Measurements from ENCODE around the gene HACE1.
A peak's percentile ranks its signal among the peaks of the same experiment; 100 is the strongest.

The HACE1 gene

DNA sequence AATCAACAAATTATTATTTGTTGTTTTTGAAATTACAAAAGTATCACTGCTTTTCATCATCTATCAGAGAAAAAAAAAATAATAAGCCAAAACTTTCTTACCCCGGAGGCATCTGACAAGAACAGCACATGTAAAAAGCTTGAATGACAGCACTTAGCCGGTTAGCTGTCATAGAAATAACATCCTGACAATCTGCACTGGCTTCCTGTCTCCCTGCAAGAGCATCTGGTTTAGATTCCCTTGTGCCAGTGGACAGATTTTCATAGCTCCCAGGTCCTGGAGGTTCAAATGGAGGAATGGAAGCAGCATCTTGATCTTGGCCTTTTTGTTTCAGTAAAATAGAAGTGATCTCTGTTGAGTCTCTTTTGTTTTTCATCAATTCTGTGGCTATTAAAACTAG, 74.8 kb downstream of the HACE1 start:
- Histone ChIP-seq H3K4me1 (ENCODE audit: control insufficient read depth, low read depth, low read length) (no peaks in the 10 kb centered on the region), H3K36me3 (ENCODE audit: control insufficient read depth, insufficient read depth, low read length) (no peaks in the 10 kb centered on the region), H3K56ac (ENCODE audit: low read length) (no peak overlapping the region), H3K79me2 (ENCODE audit: control insufficient read depth, insufficient read depth, low read length) (no peaks in the 10 kb centered on the region), H3K4me2 (ENCODE audit: low read length) (no peak overlapping the region), H2BK120ac (ENCODE audit: low read depth, low read length) (no peak overlapping the region), H4K8ac (ENCODE audit: low read depth, low read length) (no peak overlapping the region), H2AK5ac (ENCODE audit: low read length) (no peak overlapping the region), H3K18ac (ENCODE audit: low read length) (no peak overlapping the region), H3K4ac (ENCODE audit: low read depth, low read length) (no peak overlapping the region), H4K5ac (ENCODE audit: low read length) (no peak overlapping the region), H3K4me3 (ENCODE audit: low read length) (no peak overlapping the region), H2BK15ac (replicated peaks; ENCODE audit: low read depth) (no peak overlapping the region), H3K27ac (ENCODE audit: low read depth, low read length) (no peak overlapping the region), H2BK5ac (ENCODE audit: low read length) (no peak overlapping the region), H3K23ac (ENCODE audit: low read length) (no peak overlapping the region), H3K79me1 (ENCODE audit: low read length) (no peaks in the 10 kb centered on the region), H3K9ac (ENCODE audit: low read length) (no peak overlapping the region), H3K27me3 (ENCODE audit: insufficient read depth, low read length, poor library complexity) (no peaks in the 10 kb centered on the region)
- no peak for DNase-seq
- no CpG with 5 or more reads among the region's 2 CpGs for WGBS (ENCODE audit: extremely low coverage, insufficient coverage, low lambda C conversion rate)

- H3K4me2 ChIP-seq (ENCODE audit: low read length), result no peak overlapping the region
- H4K8ac ChIP-seq (ENCODE audit: low read depth, low read length), result no peak overlapping the region
- H3K4me1 ChIP-seq (ENCODE audit: control insufficient read depth, low read depth, low read length), result no peaks in the 10 kb centered on the region
- no peak overlapping the region for H3K23ac ChIP-seq (ENCODE audit: low read length)
- no peak overlapping the region for H3K56ac ChIP-seq (ENCODE audit: low read length)
- H3K9ac ChIP-seq (ENCODE audit: low read length), result no peak overlapping the region
- WGBS (ENCODE audit: extremely low coverage, insufficient coverage, low lambda C conversion rate), result no CpG with 5 or more reads among the region's 2 CpGs
- H3K27ac ChIP-seq (ENCODE audit: low read depth, low read length), result no peak overlapping the region
- H3K79me2 ChIP-seq (ENCODE audit: control insufficient read depth, insufficient read depth, low read length), result no peaks in the 10 kb centered on the region
- peak; percentile 36 for DNase-seq
- no peak overlapping the region for H2BK120ac ChIP-seq (ENCODE audit: low read depth, low read length)
- H2BK5ac ChIP-seq (ENCODE audit: low read length), result no peak overlapping the region
- H3K4me3 ChIP-seq (ENCODE audit: low read length), result no peak overlapping the region
- H3K18ac ChIP-seq (ENCODE audit: low read length), result no peak overlapping the region
- no peak overlapping the region for H2BK15ac ChIP-seq (replicated peaks; ENCODE audit: low read depth)
- no peaks in the 10 kb centered on the region for H3K27me3 ChIP-seq (ENCODE audit: insufficient read depth, low read length, poor library complexity)
- no peak overlapping the region for H4K5ac ChIP-seq (ENCODE audit: low read length)
- no peaks in the 10 kb centered on the region for H3K36me3 ChIP-seq (ENCODE audit: control insufficient read depth, insufficient read depth, low read length)
- no peak overlapping the region for H2AK5ac ChIP-seq (ENCODE audit: low read length)
- no peaks in the 10 kb centered on the region for H3K79me1 ChIP-seq (ENCODE audit: low read length)
- no peak overlapping the region for H3K4ac ChIP-seq (ENCODE audit: low read depth, low read length)
Observed at GRCh38 chr6:104771258-104771832, 88.4 kb downstream of the HACE1 start.

DNA sequence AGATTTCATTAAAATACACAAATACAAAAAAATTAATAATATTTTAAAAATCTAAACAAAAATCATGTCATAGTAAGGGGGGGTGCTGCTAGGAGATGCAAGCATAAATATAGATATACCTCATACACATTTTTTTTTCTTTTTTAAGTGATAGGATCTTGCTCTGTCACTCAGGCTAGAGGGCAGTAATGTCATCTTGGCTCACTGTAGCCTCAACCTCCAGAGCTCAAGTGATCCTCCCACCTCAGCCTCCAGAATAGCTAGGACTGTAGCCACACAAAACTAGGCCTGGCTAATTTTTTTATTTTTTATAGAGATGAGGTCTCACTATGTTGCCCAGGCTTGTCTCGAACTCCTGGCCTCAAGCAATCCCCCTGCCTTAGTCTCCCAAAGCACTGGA, 90.8 kb downstream of the HACE1 start:
- H4K5ac ChIP-seq (ENCODE audit: low read length), result no peak overlapping the region
- no CpG with 5 or more reads among the region's 1 CpG for WGBS (ENCODE audit: extremely low coverage, insufficient coverage, low lambda C conversion rate)
- DNase-seq, result no peak
- H3K4me2 ChIP-seq (ENCODE audit: low read length), result no peak overlapping the region
- H3K4ac ChIP-seq (ENCODE audit: low read depth, low read length), result no peak overlapping the region
- no peaks in the 10 kb centered on the region for H3K27me3 ChIP-seq (ENCODE audit: insufficient read depth, low read length, poor library complexity)
- H2BK15ac ChIP-seq (replicated peaks; ENCODE audit: low read depth), result no peak overlapping the region
- no peak overlapping the region for H3K27ac ChIP-seq (ENCODE audit: low read depth, low read length)
- no peak overlapping the region for H3K23ac ChIP-seq (ENCODE audit: low read length)
- no peak overlapping the region for H4K8ac ChIP-seq (ENCODE audit: low read depth, low read length)
- no peaks in the 10 kb centered on the region for H3K79me2 ChIP-seq (ENCODE audit: control insufficient read depth, insufficient read depth, low read length)
- no peak overlapping the region for H2BK120ac ChIP-seq (ENCODE audit: low read depth, low read length)
- no peak overlapping the region for H3K9ac ChIP-seq (ENCODE audit: low read length)
- H3K18ac ChIP-seq (ENCODE audit: low read length), result no peak overlapping the region
- no peak overlapping the region for H2AK5ac ChIP-seq (ENCODE audit: low read length)
- H3K36me3 ChIP-seq (ENCODE audit: control insufficient read depth, insufficient read depth, low read length), result no peaks in the 10 kb centered on the region
- no peaks in the 10 kb centered on the region for H3K79me1 ChIP-seq (ENCODE audit: low read length)
- no peak overlapping the region for H2BK5ac ChIP-seq (ENCODE audit: low read length)
- no peak overlapping the region for H3K56ac ChIP-seq (ENCODE audit: low read length)
- H3K4me1 ChIP-seq (ENCODE audit: control insufficient read depth, low read depth, low read length), result no peaks in the 10 kb centered on the region
- H3K4me3 ChIP-seq (ENCODE audit: low read length), result no peak overlapping the region

DNA sequence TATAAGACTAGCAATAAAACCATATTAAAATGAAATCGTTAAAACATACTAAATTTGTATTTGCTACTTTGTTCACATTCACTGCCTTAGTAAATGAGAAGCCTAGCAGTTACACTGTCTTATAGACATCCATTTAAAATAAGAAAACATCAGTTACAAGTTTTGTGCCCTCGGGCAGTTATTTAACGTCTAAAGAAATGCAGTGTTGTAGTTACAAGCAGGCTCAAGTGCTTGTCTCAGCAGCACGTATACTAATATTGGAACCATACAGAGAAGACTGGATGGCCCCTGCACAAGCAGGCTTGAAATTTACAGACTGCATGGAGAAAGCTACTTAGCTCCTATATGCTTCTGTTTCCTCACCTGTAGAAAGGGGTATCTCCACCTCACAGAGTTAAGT, 93.1 kb downstream of the HACE1 start:
- Histone ChIP-seq H2AK5ac (ENCODE audit: low read length) (no peak overlapping the region), H2BK5ac (ENCODE audit: low read length) (no peak overlapping the region), H2BK120ac (ENCODE audit: low read depth, low read length) (no peak overlapping the region), H3K27ac (ENCODE audit: low read depth, low read length) (no peak overlapping the region), H3K4me2 (ENCODE audit: low read length) (no peak overlapping the region), H3K18ac (ENCODE audit: low read length) (no peak overlapping the region), H3K4ac (ENCODE audit: low read depth, low read length) (no peak overlapping the region), H3K36me3 (ENCODE audit: control insufficient read depth, insufficient read depth, low read length) (no peaks in the 10 kb centered on the region), H3K9ac (ENCODE audit: low read length) (no peak overlapping the region), H3K79me2 (ENCODE audit: control insufficient read depth, insufficient read depth, low read length) (no peaks in the 10 kb centered on the region), H2BK15ac (replicated peaks; ENCODE audit: low read depth) (no peak overlapping the region), H3K27me3 (ENCODE audit: insufficient read depth, low read length, poor library complexity) (no peaks in the 10 kb centered on the region), H3K23ac (ENCODE audit: low read length) (no peak overlapping the region), H3K56ac (ENCODE audit: low read length) (no peak overlapping the region), H4K8ac (ENCODE audit: low read depth, low read length) (no peak overlapping the region), H3K79me1 (ENCODE audit: low read length) (no peaks in the 10 kb centered on the region), H4K5ac (ENCODE audit: low read length) (no peak overlapping the region), H3K4me3 (ENCODE audit: low read length) (no peak overlapping the region), H3K4me1 (ENCODE audit: control insufficient read depth, low read depth, low read length) (no peaks in the 10 kb centered on the region)
- no CpG with 5 or more reads among the region's 4 CpGs for WGBS (ENCODE audit: extremely low coverage, insufficient coverage, low lambda C conversion rate)
- no peak for DNase-seq

DNA sequence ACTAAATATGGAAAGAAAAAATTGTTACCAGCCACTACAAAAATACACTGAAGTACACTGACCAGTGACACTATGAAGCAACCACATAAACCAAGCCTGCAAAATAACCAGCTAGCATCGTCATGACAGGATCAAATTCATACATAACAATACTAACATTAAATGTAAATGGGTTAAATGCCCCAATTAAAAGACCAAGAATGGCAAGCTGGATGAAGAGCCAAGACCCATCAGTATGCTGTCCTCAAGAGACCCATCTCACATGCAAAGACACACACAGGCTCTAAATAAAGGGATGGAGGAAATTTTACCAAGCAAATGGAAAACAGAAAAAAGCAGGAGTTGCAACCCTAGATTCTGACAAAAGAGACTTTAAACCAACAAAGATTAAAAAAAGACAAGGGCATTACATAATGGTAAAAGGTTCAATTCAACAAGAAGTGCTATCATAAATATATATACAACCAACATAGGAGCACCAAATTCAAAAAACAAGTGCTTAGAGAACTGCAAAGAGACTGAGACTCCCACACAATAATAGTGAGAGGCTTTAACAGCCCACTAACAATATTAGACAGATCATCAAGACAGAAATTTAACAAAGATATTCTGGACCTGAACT, 104.8 kb downstream of the HACE1 start:
- Histone ChIP-seq H3K4me3 (ENCODE audit: low read length) (no peak overlapping the region), H2BK15ac (replicated peaks; ENCODE audit: low read depth) (no peak overlapping the region), H3K36me3 (ENCODE audit: control insufficient read depth, insufficient read depth, low read length) (no peaks in the 10 kb centered on the region), H2BK5ac (ENCODE audit: low read length) (no peak overlapping the region), H4K5ac (ENCODE audit: low read length) (no peak overlapping the region), H3K27ac (ENCODE audit: low read depth, low read length) (no peak overlapping the region), H3K18ac (ENCODE audit: low read length) (no peak overlapping the region), H3K4me1 (ENCODE audit: control insufficient read depth, low read depth, low read length) (no peaks in the 10 kb centered on the region), H4K8ac (ENCODE audit: low read depth, low read length) (no peak overlapping the region), H3K27me3 (ENCODE audit: insufficient read depth, low read length, poor library complexity) (no peaks in the 10 kb centered on the region), H3K4ac (ENCODE audit: low read depth, low read length) (no peak overlapping the region), H2AK5ac (ENCODE audit: low read length) (no peak overlapping the region), H3K9ac (ENCODE audit: low read length) (no peak overlapping the region), H3K4me2 (ENCODE audit: low read length) (no peak overlapping the region), H2BK120ac (ENCODE audit: low read depth, low read length) (no peak overlapping the region), H3K56ac (ENCODE audit: low read length) (no peak overlapping the region), H3K79me1 (ENCODE audit: low read length) (no peaks in the 10 kb centered on the region), H3K23ac (ENCODE audit: low read length) (no peak overlapping the region), H3K79me2 (ENCODE audit: control insufficient read depth, insufficient read depth, low read length) (no peaks in the 10 kb centered on the region)
- no peak for DNase-seq
- no CpG with 5 or more reads among the region's 1 CpG for WGBS (ENCODE audit: extremely low coverage, insufficient coverage, low lambda C conversion rate)

GRCh38 chr6:104753251-104753650, 106.5 kb downstream of the HACE1 start:
- Histone ChIP-seq H2BK5ac (ENCODE audit: low read length) (no peak overlapping the region), H3K18ac (ENCODE audit: low read length) (no peak overlapping the region), H3K79me2 (ENCODE audit: control insufficient read depth, insufficient read depth, low read length) (no peaks in the 10 kb centered on the region), H3K4me3 (ENCODE audit: low read length) (no peak overlapping the region), H3K27ac (ENCODE audit: low read depth, low read length) (no peak overlapping the region), H4K8ac (ENCODE audit: low read depth, low read length) (no peak overlapping the region), H3K4me1 (ENCODE audit: control insufficient read depth, low read depth, low read length) (no peaks in the 10 kb centered on the region), H3K23ac (ENCODE audit: low read length) (no peak overlapping the region), H2AK5ac (ENCODE audit: low read length) (no peak overlapping the region), H2BK15ac (replicated peaks; ENCODE audit: low read depth) (no peak overlapping the region), H3K4ac (ENCODE audit: low read depth, low read length) (no peak overlapping the region), H3K36me3 (ENCODE audit: control insufficient read depth, insufficient read depth, low read length) (no peaks in the 10 kb centered on the region), H3K4me2 (ENCODE audit: low read length) (no peak overlapping the region), H3K79me1 (ENCODE audit: low read length) (no peaks in the 10 kb centered on the region), H3K27me3 (ENCODE audit: insufficient read depth, low read length, poor library complexity) (no peaks in the 10 kb centered on the region), H3K56ac (ENCODE audit: low read length) (no peak overlapping the region), H4K5ac (ENCODE audit: low read length) (no peak overlapping the region), H3K9ac (ENCODE audit: low read length) (no peak overlapping the region), H2BK120ac (ENCODE audit: low read depth, low read length) (no peak overlapping the region)
- no CpG with 5 or more reads among the region's 2 CpGs for WGBS (ENCODE audit: extremely low coverage, insufficient coverage, low lambda C conversion rate)
- peak; percentile 27 for DNase-seq
